Ectodermal cell (in vitro differentiated cells): Measurements from ENCODE around the gene NOXO1.

Source experiments
- H3K27ac ChIP-seq: 2 replicates; pipeline ENCODE4 v1.7.0; 2013; ENCODE audit warnings: mild to moderate bottlenecking, low read depth, low read length; ENCODE audit not compliant: insufficient read depth, poor library complexity, severe bottlenecking
- H3K27me3 ChIP-seq: 2 replicates; pipeline ENCODE4 v1.7.0; 2013; ENCODE audit warnings: mild to moderate bottlenecking, low read length; ENCODE audit not compliant: insufficient read depth, control insufficient read depth, poor library complexity, severe bottlenecking
- H3K36me3 ChIP-seq: one replicate; pipeline ENCODE4 v1.7.0; 2013; ENCODE audit warnings: low read length; ENCODE audit not compliant: control insufficient read depth, insufficient read depth
- H3K4me1 ChIP-seq: one replicate; pipeline ENCODE4 v1.7.0; 2013; ENCODE audit warnings: low read length; ENCODE audit not compliant: control insufficient read depth, insufficient read depth
- H3K4me3 ChIP-seq: 2 replicates; pipeline ENCODE4 v1.7.0; 2013; ENCODE audit warnings: low read depth, low read length, control low read depth; ENCODE audit not compliant: insufficient read depth
- H3K9me3 ChIP-seq: 2 replicates; pipeline ENCODE4 v1.7.0; 2013; ENCODE audit warnings: mild to moderate bottlenecking, low read length, moderate library complexity; ENCODE audit not compliant: control insufficient read depth
- WGBS, 2 experiments: methylation state at CpG; one replicate each; pipeline ENCODE4 v1.1.7; 2013; ENCODE audit warnings: missing lambda C conversion rate in 2 of 2; 5-methylcytosine and 5-hydroxymethylcytosine counted together

The NOXO1 gene

GRCh38 chr16:2024032-2024420 is 42.8 kb upstream of the NOXO1 start:
- Histone ChIP-seq H3K27me3 (peaks cover 90% of the 10 kb centered on the region), H3K27ac (no peak overlapping the region)

GRCh38 chr16:2023092-2024031 is 42.1 kb upstream of the NOXO1 start:
- Histone ChIP-seq H3K27ac (no peak overlapping the region), H3K9me3 (no peaks in the 10 kb centered on the region), H3K27me3 (peaks cover 91% of the 10 kb centered on the region), H3K4me3 (peak overlapping the region; percentile 32), H3K36me3 (no peaks in the 10 kb centered on the region), H3K4me1 (no peaks in the 10 kb centered on the region)
- 16% methylated on average over 53 of the region's 53 CpGs for WGBS, 2 experiments

More at GRCh38 chr16:2024032-2024420, 42.8 kb upstream of the NOXO1 start:
- Histone ChIP-seq H3K36me3 (no peaks in the 10 kb centered on the region), H3K4me1 (no peaks in the 10 kb centered on the region), H3K9me3 (no peaks in the 10 kb centered on the region), H3K4me3 (peak overlapping the region; percentile 32)
- WGBS, 2 experiments = 92 to 95% methylated on average over 12 of the region's 12 CpGs

- Histone ChIP-seq H3K27ac (no peak overlapping the region), H3K36me3 (no peaks in the 10 kb centered on the region), H3K9me3 (no peaks in the 10 kb centered on the region), H3K4me3 (peak overlapping the region; percentile 32), H3K4me1 (no peaks in the 10 kb centered on the region), H3K27me3 (peaks cover 91% of the 10 kb centered on the region)
- WGBS, 2 experiments = 4% methylated on average over 14 of the region's 14 CpGs
Observed at GRCh38 chr16:2022723-2023091, 41.4 kb upstream of the NOXO1 start.

GRCh38 chr16:2019921-2020831 is 38.9 kb upstream of the NOXO1 start:
- Histone ChIP-seq H3K4me1 (no peaks in the 10 kb centered on the region), H3K4me3 (peak overlapping the region; percentile 1), H3K9me3 (no peaks in the 10 kb centered on the region), H3K36me3 (no peaks in the 10 kb centered on the region), H3K27ac (no peak overlapping the region), H3K27me3 (peaks cover 70% of the 10 kb centered on the region)
- WGBS, 2 experiments = 3% methylated on average over 96 of the region's 96 CpGs

GRCh38 chr16:2019518-2019920 is 38.2 kb upstream of the NOXO1 start, which contains the start of gene NPW:
NPW (plus strand) TSS chr16:2019785.
- H3K36me3 ChIP-seq = no peaks in the 10 kb centered on the region
- peaks cover 65% of the 10 kb centered on the region for H3K27me3 ChIP-seq
- H3K4me3 ChIP-seq = peak within 1 kb of the TSS; percentile 1
- no peaks in the 10 kb centered on the region for H3K9me3 ChIP-seq
- no peak within 1 kb of the TSS for H3K27ac ChIP-seq
- H3K4me1 ChIP-seq = no peaks in the 10 kb centered on the region
- WGBS, 2 experiments = 4 to 7% methylated on average over 33 of the region's 33 CpGs

- Histone ChIP-seq H3K4me3 (no peak overlapping the region), H3K27me3 (peaks cover 40% of the 10 kb centered on the region), H3K27ac (no peak overlapping the region), H3K36me3 (no peaks in the 10 kb centered on the region), H3K4me1 (no peaks in the 10 kb centered on the region), H3K9me3 (no peaks in the 10 kb centered on the region)
- WGBS, 2 experiments = 54 to 55% methylated on average over 13 of the region's 13 CpGs
Observed at GRCh38 chr16:2016407-2016922, 35.2 kb upstream of the NOXO1 start.

- WGBS, 2 experiments = 92 to 93% methylated on average over 7 of the region's 7 CpGs
- no peaks in the 10 kb centered on the region for H3K4me1 ChIP-seq
- H3K27ac ChIP-seq = no peak overlapping the region
- peaks cover 34% of the 10 kb centered on the region for H3K27me3 ChIP-seq
- H3K36me3 ChIP-seq = no peaks in the 10 kb centered on the region
- H3K4me3 ChIP-seq = no peak overlapping the region
- no peaks in the 10 kb centered on the region for H3K9me3 ChIP-seq
Observed at GRCh38 chr16:2015947-2016208, 34.6 kb upstream of the NOXO1 start.

GRCh38 chr16:2015117-2015946 is 34.1 kb upstream of the NOXO1 start:
- Histone ChIP-seq H3K36me3 (no peaks in the 10 kb centered on the region), H3K4me1 (peaks cover 1% of the 10 kb centered on the region), H3K9me3 (no peaks in the 10 kb centered on the region), H3K27ac (no peak overlapping the region), H3K27me3 (peaks cover 28% of the 10 kb centered on the region), H3K4me3 (no peak overlapping the region)
- WGBS, 2 experiments = 91% methylated on average over 22 to 24 of the region's 24 CpGs

- WGBS, 2 experiments = 91 to 94% methylated on average over 15 of the region's 15 CpGs
- no peaks in the 10 kb centered on the region for H3K9me3 ChIP-seq
- H3K4me1 ChIP-seq = peaks cover 5% of the 10 kb centered on the region
- peaks cover 10% of the 10 kb centered on the region for H3K27me3 ChIP-seq
- H3K27ac ChIP-seq = no peak overlapping the region
- no peak overlapping the region for H3K4me3 ChIP-seq
- no peaks in the 10 kb centered on the region for H3K36me3 ChIP-seq
Observed at GRCh38 chr16:2013527-2013926, 32.3 kb upstream of the NOXO1 start.
